Activated T-cell treated with anti-CD3 and anti-CD28 coated beads, Interleukin-2, amount 50 U/mL, for 48 hours (primary cell): ENCODE measurements around the gene LMF2.

Experiments
- DNase-seq, 2 experiments: peaks; one replicate each; pipeline ENCODE4 v3.0.0-alpha.2; 2020

Gene LMF2

GRCh38 chr22:50503475-50504145 lies 3.9 kb downstream of the LMF2 start:
- peak in 1 of 2 experiments; percentile 49 for DNase-seq

- DNase-seq = no peak
Measured at GRCh38 chr22:50502628-50503474, 4.7 kb downstream of the LMF2 start.

- DNase-seq = no peak
Measured at GRCh38 chr22:50502096-50502495, 5.4 kb downstream of the LMF2 start.

- no peak for DNase-seq
Measured at GRCh38 chr22:50500452-50500851, 7.0 kb downstream of the LMF2 start.

- peak; percentile 80 to 81 for DNase-seq
Measured at GRCh38 chr22:50498322-50498890, 9.1 kb downstream of the LMF2 start.

GRCh38 chr22:50497093-50497492 lies 10.4 kb downstream of the LMF2 start:
- no peak for DNase-seq

GRCh38 chr22:50490531-50491308 lies 16.8 kb downstream of the LMF2 start:
- DNase-seq = peak in 1 of 2 experiments; percentile 33

- DNase-seq = no peak
Measured at GRCh38 chr22:50489363-50490243, 17.9 kb downstream of the LMF2 start.

- no peak for DNase-seq
Measured at GRCh38 chr22:50488886-50489285, 18.6 kb downstream of the LMF2 start.

GRCh38 chr22:50488006-50488677 lies 19.4 kb downstream of the LMF2 start:
- DNase-seq = no peak

GRCh38 chr22:50487290-50488005 lies 20.1 kb downstream of the LMF2 start:
- no peak for DNase-seq

- DNase-seq = no peak
Measured at GRCh38 chr22:50486561-50487289, 20.8 kb downstream of the LMF2 start, which contains the start of gene MIOX. Gene MIOX (plus strand): TSS chr22:50486859. CDS start chr22:50486898, 39 bp downstream.

- no peak for DNase-seq
Measured at GRCh38 chr22:50485221-50486131, 22.0 kb downstream of the LMF2 start.

- no peak for DNase-seq
Measured at GRCh38 chr22:50483977-50484853, 23.3 kb downstream of the LMF2 start.

- DNase-seq = no peak
Measured at GRCh38 chr22:50483556-50483955, 23.9 kb downstream of the LMF2 start.

- DNase-seq = no peak
Measured at GRCh38 chr22:50483106-50483505, 24.4 kb downstream of the LMF2 start.
